GM19372 (cell line): ENCODE data around the gene DNAJA1.
"Not testable (repeated sequence)": the region's sequence is repeated elsewhere in the genome, so short reads cannot be mapped to it uniquely, and the experiment has no call there.

Experiments
- ATAC-seq: cut with Tn5 transposase; IDR thresholded peaks from one replicate; pipeline ENCODE4 v1.9.1; 2021; ENCODE audit warnings: mild to moderate bottlenecking, low read depth, moderate library complexity; ENCODE audit not compliant: unreplicated experiment

Gene DNAJA1

GRCh38 chr9:33024966-33025571 is at the start of gene DNAJA1:
TSS of gene DNAJA1 (plus strand) at chr9:33025273. CDS start at chr9:33026485, 1,212 bp downstream.
- peak; percentile 89 for ATAC-seq

GRCh38 chr9:32978051-32978450 is 47.0 kb upstream of the DNAJA1 start:
- no peak for ATAC-seq

- ATAC-seq = no peak
Measured at GRCh38 chr9:32986971-32987370, 38.1 kb upstream of the DNAJA1 start.

- no peak for ATAC-seq
Measured at GRCh38 chr9:32989660-32990059, 35.4 kb upstream of the DNAJA1 start.

- no peak for ATAC-seq
Measured at GRCh38 chr9:32991897-32992594, 33.0 kb upstream of the DNAJA1 start.

- no peak for ATAC-seq
Measured at GRCh38 chr9:32992595-32993238, 32.4 kb upstream of the DNAJA1 start.

GRCh38 chr9:33000682-33001055 is 24.4 kb upstream of the DNAJA1 start:
- ATAC-seq = not testable (repeated sequence)

GRCh38 chr9:33005335-33005734 is 19.7 kb upstream of the DNAJA1 start:
- ATAC-seq = not testable (repeated sequence)

- no peak for ATAC-seq
Measured at GRCh38 chr9:33007755-33008154, 17.3 kb upstream of the DNAJA1 start.

- ATAC-seq = no peak
Measured at GRCh38 chr9:33011831-33012230, 13.2 kb upstream of the DNAJA1 start.

GRCh38 chr9:33012328-33013069 is 12.6 kb upstream of the DNAJA1 start:
- no peak for ATAC-seq

GRCh38 chr9:33013962-33014664 is 11.0 kb upstream of the DNAJA1 start:
- no peak for ATAC-seq

GRCh38 chr9:33014665-33015014 is 10.4 kb upstream of the DNAJA1 start:
- no peak for ATAC-seq

- ATAC-seq = peak; percentile 61
Measured at GRCh38 chr9:33017283-33018041, 7.6 kb upstream of the DNAJA1 start.

- no peak for ATAC-seq
Measured at GRCh38 chr9:33019797-33020196, 5.3 kb upstream of the DNAJA1 start.

GRCh38 chr9:33022303-33022702 is 2.8 kb upstream of the DNAJA1 start:
- no peak for ATAC-seq

GRCh38 chr9:33022755-33023154 is 2.3 kb upstream of the DNAJA1 start:
- ATAC-seq = no peak

- no peak for ATAC-seq
Measured at GRCh38 chr9:33023661-33024060, 1.4 kb upstream of the DNAJA1 start.

GRCh38 chr9:33024126-33024965 is 727 bp upstream of the DNAJA1 start:
- no peak for ATAC-seq
